HG03354 (cell line): Measurements from ENCODE around the gene HUNK.

Experiments
- ATAC-seq: cut with Tn5 transposase; IDR thresholded peaks from one replicate; pipeline ENCODE4 v1.9.1; 2021; ENCODE audit warnings: mild to moderate bottlenecking; ENCODE audit not compliant: unreplicated experiment, poor library complexity, severe bottlenecking

Gene HUNK

DNA sequence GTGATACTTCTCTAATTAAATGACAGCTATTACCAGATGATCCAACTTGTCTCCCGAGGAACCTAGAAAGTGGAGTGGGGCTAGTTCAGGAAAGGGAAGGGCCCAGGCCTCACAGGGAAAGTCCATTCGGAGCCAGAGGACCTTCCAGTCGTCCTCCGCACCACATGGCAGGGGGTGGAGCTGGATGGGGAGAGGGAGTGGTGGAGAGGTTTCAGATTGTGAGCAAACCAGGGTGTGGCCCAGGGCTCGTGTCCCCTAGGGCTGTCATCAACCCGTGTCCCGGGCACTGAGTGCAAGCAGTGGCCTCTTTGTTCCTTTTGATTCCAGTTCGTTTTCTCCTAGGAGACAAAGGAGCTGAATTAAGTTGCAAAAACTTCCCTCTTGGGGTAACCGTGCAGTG is 114.9 kb downstream of the HUNK start:
- no peak for ATAC-seq

DNA sequence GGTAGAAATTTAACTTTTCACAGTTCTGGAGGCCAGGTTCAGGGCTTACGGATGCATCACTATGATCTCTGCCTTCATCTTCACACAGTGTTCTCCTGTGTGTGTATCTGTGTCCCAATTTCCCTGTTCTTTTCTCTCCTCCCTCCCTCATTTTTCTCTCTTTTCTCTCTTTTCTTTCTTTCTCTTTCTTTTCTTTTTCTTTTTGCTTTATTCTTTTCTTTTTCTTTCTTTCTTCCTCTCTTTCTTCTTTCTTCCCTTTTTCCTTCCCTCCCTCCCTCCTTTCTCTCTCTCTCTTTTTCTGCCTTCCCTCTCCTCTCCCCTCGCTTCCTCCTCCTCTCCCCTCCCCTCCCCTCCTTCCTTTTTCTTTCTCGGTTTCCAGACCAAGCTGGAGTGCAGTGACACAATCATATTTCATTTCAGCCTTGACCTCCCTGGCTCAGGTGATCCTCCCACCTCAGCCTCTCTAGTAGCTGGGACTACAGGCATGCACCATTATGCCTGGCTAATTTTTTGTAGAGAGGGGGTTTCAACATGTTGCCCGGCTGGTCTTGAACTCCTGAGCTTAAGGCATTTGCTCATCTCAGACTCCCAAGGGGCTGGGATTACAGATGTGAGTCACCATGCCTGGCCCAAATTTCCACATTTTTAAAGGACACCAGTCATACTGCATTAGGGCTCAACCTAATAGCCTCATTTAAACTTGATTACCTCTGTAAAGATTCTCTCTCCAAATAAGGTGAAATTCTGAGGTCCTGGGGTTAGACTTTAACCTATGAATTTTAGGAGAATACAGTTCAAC is 115.9 kb downstream of the HUNK start:
- ATAC-seq: no peak

DNA sequence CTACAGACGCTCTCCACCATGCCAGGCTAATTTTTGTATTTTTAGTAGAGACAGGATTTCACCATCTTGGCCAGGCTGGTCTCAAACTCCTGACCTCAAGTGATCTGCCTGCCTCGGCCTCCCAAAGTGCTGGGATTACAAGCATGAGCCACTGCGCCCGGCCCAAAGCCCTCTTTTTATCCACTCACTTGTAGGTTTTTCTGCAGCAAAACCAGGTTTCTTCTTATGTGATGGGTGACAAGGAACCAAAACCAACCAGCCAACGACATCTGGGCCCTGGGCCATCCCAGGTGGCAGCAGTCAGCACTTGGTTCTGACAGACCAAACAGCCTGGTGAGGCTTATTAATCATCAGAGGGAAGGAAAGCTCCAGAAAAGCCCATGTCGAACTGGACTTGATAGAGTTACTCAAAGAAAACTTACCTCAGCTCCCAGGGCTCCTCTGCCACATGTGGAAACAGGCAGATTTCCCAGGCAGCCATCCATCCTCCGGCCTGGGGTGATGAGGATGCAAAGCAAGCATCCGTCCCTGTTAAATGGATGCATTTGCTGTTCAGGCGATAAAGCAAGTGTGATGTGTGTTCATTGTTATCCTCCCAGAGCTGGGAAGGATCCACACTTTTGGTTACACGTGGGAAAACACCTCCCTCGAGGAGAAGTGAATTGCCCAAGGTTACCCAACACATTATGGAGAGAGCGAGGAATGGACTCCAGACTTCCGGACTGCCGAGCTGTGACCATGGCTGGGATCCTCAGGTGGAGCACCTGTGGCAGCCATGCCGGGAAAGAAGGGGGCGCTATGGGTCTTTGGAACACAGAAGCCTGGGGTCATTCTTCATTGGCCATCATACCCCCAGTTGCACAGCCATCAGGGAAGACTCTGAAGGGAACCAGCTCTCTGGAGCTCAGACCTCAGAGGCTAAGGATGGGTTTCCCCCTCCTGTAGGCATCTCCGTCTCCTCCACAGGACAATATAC is 118.8 kb downstream of the HUNK start:
- ATAC-seq: no peak

DNA sequence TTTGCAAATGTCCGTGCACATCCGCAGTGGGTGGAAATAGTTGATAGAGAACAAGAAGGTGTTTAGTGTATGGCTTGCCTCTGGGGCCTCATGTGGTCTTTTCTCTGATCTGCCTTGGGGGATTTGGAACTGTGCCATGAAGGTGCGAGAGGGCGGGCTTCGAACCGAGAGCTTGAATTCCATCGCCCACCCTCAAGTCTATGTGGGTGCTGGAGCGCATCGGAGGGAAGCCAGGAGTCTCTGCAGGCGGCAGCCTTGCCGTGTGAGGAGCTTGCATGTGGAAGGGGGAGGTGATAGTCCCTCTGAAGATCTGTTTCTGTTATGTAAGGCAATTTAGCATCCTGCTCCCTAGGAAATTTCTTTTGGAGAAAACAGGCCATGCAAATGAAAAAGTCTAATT is 119.6 kb downstream of the HUNK start:
- no peak for ATAC-seq

DNA sequence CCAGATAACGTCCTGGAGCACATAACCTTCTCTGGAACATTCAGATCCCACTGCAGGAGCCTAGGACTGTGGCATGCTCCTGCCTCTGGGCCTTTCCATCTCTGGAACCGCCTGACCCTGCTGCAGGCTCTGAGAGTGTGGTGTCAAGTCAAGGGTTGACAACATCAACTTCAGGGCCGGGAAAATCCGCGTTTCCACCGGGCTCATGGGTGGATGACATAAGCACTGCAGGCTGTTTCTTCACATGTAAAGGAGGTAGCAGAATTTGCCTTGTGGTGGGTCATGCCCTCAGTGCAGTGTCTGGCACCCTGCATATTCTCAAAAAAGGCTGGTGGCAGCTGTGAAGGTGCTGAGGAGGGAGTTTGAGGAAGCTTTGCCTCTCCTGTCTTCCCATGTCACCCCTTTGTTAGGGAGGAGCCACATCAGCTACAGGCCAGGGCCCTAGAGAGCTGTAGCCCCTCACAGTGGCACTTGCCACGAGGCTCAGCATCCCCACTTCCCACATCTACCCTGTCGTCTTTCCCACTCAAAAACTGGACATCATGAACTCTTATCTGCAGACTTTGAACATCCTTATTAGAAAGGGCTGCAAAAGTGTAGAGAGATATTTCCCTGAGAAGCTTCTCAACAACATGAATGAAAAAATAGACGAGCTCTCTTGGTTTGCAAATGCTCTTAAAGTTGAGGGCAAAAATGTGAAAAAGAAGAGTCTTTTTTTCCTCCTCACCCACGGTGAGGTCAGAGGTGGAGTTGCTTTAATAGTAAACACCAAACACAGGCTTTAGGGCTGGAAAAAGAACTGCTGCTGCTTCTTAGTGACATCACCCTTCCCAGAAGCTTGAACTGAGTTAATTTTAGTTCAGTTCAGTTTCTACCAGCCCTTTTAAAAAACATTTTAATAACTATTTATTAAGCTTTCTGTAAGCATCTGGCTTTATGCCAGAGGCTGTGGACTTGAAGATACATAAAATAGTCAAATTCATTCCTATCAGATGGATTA is 121.3 kb downstream of the HUNK start:
- no peak for ATAC-seq

DNA sequence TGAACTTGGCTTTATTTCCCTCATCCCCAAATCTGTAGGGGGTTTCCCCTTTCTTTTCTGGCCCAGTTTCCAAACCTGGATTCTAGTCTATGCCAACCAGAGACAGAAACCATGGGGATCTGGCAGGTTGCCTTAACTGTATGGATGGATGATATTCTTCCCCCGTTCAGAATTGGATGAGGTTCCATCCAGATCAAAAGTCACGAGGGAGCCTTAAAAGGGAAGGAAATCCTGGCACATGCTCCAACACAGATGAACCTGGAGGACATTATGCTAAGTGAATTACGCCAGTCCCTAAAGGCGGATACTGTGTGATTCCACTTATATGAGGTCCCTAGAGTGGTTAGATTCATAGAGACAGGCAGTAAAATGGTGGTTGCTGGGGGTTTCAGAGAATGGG is 124.4 kb downstream of the HUNK start:
- no peak for ATAC-seq

DNA sequence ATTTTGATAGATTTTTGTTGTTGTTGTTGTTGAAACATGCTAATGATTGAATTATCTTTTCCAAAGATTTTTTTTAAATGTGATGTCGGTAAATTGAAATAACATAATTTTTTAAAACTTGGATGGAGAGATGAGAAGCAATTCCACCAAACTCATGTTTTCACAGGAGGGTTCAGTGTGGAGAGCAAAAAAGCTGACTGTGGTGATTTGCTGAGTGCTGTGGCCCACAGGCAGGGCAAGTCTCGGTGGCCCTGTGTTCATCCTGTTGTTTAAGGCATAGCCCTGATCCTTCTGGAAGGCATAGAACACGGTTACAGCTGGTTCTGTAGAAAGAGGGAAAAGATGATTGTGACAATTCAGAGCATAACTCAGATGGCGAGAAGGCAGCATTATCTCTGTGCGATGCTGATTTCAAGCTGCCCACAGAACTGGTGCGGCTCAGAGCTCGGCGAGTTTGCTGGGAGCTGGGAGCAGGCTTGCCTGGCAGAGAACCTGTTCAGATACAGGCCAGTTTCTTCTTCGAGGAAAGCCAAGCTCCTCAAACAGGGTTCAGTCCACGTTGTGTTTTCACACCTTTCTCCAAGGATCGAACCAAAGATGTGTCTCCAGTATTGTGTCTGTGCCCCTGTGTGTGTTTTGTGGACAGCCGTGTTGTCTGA is 127.1 kb downstream of the HUNK start:
- no peak for ATAC-seq

DNA sequence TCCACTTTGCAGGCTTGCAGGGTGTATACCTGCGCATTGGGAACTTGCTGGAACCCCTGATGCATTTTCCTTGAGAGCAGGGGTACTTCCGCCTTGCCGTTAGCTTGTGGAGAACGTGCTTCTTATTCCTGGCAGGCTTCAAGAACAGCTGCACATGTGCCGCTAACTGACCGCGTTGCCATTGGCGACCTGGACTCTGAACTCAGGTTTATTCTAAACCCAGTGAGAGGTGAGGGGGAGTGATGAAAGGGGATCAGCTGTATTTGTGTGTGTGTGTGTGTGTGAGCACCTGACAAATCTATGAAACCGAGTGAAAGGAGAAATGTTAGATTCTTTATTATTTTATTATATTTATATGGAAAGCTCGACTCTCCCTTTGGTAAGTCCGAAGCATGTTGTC is 128.6 kb downstream of the HUNK start:
- no peak for ATAC-seq

DNA sequence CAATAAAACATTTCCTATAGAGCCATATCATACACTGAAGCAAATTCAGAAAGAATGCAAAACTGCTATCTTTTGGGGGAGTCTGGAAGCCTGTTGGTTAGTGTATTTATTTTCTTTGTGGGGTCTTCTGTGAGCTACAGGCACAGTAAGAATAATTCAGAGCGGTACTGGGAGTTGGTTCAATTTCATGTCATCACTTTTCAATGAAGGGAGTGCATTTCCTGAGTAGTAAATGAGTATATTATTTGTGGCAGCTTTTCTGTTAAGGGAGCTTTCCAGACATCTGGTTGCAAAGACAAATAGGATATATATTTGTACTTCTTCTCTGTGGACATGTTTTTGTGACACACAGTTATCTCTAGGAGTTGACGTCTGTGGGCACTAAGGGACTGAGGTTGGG is 130.6 kb downstream of the HUNK start:
- no peak for ATAC-seq

DNA sequence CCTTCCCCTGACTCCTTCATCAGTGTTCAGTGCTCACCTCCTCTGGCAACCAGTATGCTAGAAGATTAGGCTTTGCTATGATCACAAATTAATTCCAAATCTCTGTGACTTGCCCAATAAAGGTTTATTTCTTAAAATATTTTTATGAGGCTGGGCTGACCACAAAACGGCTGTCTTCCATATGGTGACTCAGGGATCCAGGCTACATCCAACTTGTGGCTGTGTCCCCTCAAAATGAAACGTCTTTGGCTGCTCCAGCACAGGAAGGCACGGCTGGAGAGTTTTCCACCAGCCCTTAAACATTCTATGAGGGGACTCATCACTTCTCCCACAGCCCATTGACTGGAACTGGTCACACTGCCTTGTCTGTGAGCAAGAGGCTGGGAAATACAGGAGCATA is 131.5 kb downstream of the HUNK start:
- ATAC-seq: no peak

DNA sequence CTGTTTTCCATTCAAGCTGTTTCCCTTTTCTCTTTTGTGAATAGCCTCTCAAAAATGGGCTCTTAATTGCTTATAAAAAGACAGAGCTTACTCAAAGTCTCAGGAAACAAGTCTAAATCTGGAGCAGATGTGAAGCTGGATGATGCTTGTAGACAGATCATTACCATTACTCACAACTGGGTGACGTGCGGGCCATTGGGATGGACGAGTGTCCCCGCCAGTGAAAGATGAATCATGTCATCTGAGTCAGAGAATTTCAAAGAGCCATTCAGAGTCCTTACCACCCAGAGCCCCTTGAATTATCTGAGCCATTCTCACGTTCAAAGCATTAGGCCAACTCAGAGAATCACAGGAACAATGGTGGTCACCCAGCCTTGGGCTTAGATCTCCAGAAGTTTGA is 134.6 kb downstream of the HUNK start:
- ATAC-seq: no peak

DNA sequence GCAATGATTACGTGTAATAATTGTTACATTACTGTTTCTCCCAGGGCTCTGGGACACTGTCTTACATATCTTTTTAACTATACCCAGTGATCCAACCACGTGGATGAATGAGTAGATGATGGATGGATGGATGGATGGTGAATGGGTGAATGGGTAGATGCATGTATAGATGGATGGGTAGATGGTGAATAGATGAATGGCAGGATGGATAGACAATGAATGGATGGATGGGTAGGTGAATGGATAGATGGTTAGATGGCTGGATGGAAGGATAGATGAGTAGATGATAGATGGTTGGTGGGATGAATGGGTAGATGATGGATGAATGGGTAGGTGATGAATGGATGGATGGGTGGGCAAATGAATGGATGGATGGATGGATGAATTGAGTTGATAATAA is 135.9 kb downstream of the HUNK start:
- no peak for ATAC-seq

DNA sequence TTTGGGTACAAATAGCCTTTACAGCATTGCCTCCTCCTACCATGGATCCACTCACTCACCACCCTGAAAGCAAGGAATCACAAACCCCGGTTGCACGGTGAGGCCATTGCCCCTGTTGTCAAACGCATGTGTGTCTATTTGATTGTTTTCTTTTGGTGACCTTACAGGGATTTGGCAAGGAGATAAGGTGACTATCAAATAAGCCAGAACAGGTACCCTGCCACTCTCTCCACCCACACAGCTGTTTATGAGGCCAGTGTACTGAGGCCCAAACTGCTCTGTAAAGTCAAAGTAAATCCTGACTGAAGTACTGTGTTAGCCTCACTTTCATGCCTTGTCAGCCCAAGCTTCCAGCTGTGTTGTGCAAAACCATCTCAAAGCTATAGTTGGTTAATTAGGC is 136.4 kb downstream of the HUNK start:
- no peak for ATAC-seq

DNA sequence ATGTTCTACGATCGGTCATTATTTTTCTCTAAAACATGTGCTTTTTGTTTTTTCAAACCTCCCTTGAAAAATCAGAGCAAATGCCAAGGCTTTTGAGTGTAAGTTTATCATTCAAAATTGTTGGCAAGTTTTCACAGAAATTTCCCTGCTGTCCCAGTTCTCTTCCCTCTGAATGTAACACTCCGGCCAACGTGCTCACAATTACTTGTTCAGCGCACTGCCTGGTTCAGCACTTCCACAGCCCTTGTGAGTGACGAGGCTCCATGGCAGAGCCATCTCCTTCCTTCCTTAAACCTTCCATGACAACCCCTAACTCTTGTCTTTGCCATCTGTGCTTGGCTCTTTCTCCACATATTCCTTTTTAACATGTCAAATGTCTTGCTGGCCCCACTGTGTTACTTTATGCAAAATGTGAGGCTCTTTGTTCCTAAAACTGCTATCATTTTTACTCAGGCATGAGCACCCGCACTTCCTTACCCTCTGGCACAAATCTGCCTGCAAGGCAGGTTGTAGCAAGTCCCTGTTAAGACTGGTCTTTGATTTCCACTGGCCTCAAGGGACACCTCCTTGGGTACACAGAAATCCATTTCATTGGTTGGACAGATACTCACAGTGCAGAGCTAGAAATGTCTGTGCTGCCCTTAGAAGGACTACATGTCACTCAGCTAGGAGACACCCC is 142.8 kb downstream of the HUNK start:
- ATAC-seq: no peak

DNA sequence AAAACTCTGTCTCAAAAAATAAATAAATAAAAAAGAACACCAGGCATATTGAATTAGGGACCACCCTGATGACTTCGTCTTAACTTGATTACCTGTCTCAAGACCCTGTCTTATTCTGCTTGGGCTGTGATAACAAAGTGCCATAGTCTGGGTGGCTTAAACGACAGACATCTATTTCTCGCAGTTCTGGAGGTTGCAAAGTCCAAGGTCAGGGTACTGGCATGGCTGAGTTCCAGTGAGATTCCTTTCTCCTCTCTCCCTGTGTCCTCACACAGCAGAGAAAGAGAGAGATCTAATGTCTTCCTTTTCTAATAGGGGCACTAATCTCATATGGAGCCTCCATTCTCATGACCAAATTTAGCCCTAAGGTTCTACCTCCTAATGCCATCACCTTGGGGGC is 145.6 kb downstream of the HUNK start:
- ATAC-seq: no peak

DNA sequence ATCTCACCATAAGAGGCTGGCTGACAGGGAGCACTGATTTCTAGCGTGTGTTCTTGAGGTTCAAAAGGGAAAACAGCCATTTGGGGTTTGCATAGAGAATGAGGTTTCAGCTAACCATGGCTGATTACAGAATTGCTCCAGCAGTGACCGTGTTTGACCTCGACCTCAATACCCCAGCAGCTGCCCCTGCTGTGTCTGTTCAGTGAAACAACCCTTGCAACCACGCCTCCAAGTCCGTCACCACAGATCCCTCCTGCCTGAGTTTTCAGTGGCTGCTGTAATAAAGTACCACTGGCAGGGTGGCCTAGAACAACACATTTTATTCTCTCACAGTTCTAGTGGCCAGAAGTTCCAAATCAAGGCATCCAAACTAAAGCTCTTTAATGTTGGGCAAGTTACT is 147.7 kb downstream of the HUNK start:
- ATAC-seq: no peak

DNA sequence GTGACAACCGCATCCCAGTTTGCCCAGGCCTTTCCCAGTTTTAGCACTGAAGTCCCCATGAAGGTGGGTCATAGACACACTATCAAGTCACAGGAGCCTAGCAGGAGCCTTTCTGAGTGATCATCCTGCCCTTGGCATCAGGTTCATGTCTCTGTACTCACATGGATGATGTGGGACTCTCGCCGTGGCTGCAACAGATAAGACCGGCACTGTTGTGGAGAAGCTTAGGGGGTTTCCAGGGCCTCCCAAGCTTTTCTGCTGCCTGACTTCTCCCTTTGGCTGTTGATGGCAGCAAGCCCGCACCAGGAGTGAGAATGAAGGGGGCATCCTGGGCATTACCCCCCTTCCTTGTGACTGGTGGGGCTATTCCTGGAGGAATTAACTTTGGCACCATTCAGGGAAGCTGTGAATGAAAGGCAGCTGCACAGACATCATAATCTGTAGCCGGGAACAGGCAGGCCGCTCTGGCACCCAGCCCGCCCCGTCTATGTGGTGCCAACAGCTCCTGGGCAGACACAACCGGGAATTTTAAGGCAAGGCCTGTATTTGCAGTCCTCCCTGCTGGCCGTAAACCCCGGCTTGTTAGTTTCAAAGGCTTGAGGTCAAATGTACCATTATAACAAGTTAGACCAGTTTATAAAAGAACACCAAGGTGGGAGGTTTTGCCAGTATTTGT is 148.6 kb downstream of the HUNK start:
- no peak for ATAC-seq

DNA sequence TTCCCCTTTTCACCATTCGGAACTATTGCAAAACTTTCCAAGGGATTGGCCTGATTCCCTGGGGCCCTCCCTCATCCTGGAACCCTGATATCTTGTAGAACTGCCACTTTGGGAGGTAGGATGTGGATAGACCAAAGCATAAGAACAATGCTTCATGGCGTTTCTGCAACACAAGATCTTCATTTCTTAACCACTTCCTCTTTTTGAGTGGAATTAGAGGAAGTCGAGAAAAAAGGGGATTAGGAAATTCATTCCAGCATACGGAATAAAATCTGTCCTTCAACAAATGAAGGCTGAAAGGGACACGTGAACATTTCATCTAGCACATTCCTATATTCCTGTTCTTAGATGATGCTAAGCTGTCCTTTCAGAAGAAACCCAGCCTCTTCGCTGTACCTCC is 149.3 kb downstream of the HUNK start:
- no peak for ATAC-seq
